ENCODE results near the gene CYP4A22.
"Not testable (repeated sequence)": the region's sequence is repeated elsewhere in the genome, so short reads cannot be mapped to it uniquely, and the experiment has no call there.

The CYP4A22 gene

DNA sequence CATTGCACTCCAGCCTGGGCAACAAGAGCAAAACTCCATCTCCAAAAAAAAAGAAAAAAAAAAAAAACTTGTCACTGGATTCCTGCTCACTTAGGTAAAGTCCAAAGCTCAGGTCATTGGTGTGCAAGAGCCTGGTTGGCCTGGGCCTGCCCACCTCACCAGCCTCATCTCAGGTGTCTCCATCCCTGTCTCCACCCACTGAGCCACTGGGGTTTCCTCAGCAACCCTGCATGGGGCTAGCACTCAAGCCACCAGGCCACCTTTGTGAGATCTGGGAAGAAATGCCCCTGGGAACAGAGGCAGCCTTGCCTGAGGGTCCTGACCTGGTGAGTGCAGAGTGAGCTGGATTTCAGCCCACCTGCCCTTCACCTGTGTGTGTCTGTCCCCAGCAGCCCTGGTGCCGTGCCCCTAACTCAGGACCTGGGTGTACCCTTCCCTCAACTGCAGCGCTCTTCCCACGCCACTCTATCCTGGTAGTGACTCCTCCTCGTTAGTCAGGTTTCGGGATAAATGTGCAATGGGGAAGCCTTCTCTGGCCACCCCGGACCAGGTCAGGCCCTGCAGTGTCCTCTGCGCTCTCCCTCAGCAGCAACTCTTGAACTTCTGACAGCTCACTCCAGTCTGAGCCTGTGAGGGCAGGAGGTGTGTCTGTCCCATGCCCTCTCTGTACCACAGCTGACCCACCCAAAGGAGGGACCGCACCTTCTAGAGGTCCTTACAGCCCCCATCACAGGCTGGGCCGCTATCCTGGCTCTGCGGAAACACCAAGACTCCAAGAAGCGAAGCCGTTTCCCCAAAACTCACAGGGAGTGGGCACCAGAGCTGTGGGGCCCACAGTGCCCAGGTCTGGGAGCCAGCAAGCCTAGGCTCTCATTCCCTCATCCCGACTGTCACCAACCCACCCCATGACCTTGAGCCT, 49.3 kb downstream of the CYP4A22 start:
- peak; percentile 44 for DNase-seq

DNA sequence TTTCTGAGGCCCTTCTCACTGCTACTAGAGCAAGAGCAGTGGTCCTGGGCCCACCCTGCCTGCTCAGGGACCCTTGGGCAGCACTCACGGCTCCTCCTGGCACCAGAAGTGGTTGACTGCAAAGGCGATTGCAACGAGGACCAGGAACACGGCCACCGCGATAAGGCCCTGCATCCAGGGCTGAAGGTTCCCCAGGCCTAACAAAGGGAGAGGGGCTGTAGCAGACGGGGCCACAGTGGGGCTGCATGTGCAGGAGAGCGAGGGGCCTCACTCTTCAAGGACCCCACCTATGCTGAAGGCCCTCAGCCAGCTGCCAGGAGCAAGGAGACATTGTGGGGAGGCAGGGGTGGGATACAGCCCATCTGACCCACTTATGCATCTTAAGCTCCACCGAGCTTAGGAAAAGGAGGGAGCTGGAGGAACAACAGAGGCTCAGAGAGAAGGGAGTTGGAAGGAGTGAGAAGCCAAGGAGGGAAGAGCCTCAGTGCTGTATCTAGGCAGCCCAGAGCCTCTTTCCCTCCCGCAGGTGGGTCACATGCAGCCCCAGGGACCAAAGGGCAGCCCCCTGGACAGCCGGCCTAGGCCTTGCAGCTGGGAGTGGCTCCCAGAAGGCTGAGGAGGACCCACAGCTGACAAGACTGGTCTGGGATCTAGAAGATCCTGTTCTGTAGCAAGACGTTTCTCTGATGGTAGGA, 50.1 kb downstream of the CYP4A22 start:
- no peak for DNase-seq

DNA sequence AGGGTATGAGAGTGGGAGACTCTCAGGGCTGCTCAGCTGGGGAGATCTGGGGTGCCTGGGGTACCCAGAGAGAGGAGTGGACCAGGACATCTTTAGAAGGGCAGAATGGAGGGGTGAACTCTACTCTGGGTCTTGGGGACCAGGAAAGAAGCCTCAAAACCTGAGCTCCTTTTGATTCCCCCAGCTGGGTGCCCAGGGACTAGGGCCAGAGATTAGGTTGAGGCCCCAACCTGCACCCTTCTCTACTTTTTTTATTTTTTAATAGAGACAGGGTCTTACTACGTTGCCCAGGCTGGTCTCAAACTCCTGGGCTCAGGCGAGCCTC, 50.6 kb downstream of the CYP4A22 start:
- no peak for DNase-seq

GRCh38 chr1:47188791-47189785, 51.8 kb downstream of the CYP4A22 start:
- no peak for DNase-seq

DNA sequence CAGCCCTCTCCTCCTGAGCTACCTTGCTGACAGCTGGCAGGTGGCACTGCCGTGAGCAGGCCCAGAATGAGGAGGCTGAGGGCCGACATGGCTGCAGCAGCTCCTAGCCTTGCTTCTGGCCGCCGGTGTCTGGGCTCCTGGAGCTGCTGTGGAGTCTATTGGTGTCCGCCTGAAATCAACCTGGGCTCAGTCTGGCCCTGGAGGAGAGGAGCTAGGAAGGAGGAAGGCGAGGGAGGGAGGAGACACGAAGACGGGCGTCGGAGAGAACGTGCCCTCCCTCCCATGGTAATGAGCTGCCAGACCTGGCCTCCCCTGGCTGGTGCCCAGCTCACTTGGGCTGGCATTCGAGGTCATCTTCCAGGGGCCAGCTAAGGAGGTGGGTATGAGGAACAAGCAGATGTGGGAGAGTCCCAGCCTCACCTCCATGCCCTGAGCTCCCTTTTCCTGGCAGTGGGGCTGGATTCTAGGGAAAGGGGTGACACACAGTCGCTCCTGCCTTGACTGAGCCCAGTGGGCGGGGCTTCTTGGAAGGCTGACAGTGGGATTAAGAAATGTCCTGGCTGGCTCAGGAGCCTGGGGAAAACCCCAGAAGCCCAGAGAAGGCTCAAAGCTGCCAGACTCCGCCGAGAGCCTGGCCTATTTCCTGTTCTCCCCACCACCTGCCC, 52.7 kb downstream of the CYP4A22 start, which contains the start of gene PDZK1IP1:
Gene PDZK1IP1, minus strand, starts transcription at position 193 of the 665 bp plus-strand sequence. Its CDS starts 104 bp downstream, at position 89.
- peak; percentile 49 for DNase-seq

DNA sequence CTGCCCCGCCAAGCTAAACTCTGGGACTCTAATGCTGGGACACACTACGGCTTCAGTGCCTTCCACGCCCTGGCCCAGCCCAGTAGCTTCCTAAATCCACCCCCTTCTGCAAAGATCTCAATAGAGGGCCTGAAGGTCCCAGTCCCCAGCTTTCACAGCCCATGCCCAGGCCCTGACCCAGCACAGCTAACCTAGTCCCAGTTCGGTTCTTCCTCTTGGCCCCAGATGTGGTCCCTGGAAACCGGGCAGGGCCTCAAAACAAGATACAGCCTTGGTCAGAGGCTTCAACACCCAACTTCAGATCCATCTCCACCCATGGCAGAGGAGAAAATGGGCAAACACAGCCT, 53.2 kb downstream of the CYP4A22 start:
- DNase-seq: no peak

DNA sequence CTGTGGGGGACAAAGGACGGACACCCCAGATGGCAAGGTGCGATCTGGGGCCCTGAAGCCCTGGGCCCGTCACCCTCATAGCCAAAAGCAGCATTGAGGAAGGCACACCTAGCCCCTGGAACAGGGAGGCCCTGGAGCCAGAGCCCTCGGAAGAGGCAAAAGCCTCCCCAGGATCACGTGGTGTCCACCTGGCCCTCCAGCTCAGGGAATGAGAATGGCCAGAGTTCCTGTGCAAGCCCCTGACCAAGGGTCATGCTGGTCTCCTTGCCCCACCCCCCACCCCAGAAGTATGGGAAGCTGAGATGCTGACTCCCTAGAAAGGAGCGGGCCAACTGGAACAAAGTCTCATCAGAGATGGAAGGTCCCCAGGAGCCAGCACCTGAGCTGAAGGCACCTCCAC, 53.6 kb downstream of the CYP4A22 start:
- DNase-seq: no peak

GRCh38 chr1:47191940-47192457, 54.8 kb downstream of the CYP4A22 start:
- no peak for DNase-seq

- peak; percentile 93 for DNase-seq
Observed at GRCh38 chr1:47192458-47193384, 55.5 kb downstream of the CYP4A22 start.

GRCh38 chr1:47193496-47193895, 56.3 kb downstream of the CYP4A22 start:
- not testable (repeated sequence) for DNase-seq

DNA sequence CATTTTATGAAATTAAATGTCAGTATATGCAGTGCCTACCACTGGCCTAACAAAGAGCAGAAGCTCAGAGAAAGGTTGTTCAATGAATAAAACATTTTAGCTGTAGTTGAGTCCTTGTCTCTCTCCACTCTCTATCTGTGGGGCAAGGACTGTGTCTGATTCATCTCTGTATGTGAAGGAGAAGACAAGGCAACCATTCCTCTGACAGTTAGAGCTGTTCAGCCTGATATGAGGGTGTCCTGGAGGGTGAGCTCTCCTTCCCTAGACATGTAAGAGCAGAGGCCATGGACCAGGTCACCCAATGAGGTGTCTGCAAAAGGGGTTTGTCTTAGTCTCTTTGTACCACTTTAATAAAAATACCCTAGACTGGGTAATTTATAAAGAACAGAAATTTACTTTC, 57.1 kb downstream of the CYP4A22 start:
- DNase-seq: no peak

GRCh38 chr1:47195981-47196380, 58.7 kb downstream of the CYP4A22 start:
- not testable (repeated sequence) for DNase-seq

- no peak for DNase-seq
Observed at GRCh38 chr1:47196622-47197021, 59.4 kb downstream of the CYP4A22 start.

DNA sequence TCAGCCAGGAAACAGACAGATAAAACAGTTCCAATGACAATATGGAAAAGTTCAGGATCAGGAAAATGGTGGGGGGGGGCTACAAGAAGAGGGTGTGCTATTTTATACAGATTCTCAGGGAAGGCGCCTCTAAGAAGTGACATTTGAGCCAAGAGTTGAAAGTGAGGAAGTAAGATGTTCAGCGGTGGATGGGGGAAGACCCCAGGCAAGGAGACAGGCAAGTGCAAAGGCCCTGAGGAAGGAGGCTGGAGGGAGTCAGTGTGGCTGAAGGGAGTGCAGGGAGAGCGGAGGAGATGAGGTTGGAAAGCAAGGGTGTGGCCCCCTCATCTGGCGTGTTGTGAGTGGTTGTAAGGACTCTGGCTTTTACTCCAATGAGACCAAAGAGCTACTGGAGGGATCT, 61.0 kb downstream of the CYP4A22 start:
- no peak for DNase-seq

Data from DMS53 (cell line).